CD4-positive, CD25-positive, alpha-beta regulatory T cell (primary cell): ENCODE results near the gene PDC. TPM values are rescaled to one million over a fixed set of nuclear protein-coding genes. Genes with fewer than 3 reads are reported as not detected.
"Not testable (repeated sequence)": the region's sequence is repeated elsewhere in the genome, so short reads cannot be mapped to it uniquely, and the experiment has no call there.

ENCODE experiments used
- ATAC-seq, 2 donors: fragments of 150-1000 bp; cut with Tn5 transposase; one replicate each; pipeline ENCODE4 v1.10.0; 2021; ENCODE audit warnings: low read depth in 2 of 2, moderate number of reproducible peaks in 2 of 2, moderate library complexity in 1 of 2
- DNase-seq, 3 donors: peaks; one replicate each; pipeline versions ENCODE4 v3.0.0 to v3.0.0-alpha.2; 2012 to 2022; ENCODE audit warnings: mixed read lengths in 1 of 3
- H3K27ac ChIP-seq: one replicate; pipeline ENCODE4 v1.7.0; 2013; ENCODE audit warnings: mild to moderate bottlenecking, low read length; ENCODE audit not compliant: insufficient read depth, poor library complexity, severe bottlenecking
- H3K27me3 ChIP-seq: one replicate; pipeline ENCODE4 v1.7.0; 2013; ENCODE audit warnings: low read length; ENCODE audit not compliant: control insufficient read depth, insufficient read depth
- H3K36me3 ChIP-seq: one replicate; pipeline ENCODE4 v1.7.0; 2013; ENCODE audit warnings: mild to moderate bottlenecking, low read length, moderate library complexity; ENCODE audit not compliant: control insufficient read depth, insufficient read depth
- H3K4me1 ChIP-seq: 2 replicates; pipeline ENCODE4 v1.7.0; 2013; ENCODE audit warnings: mild to moderate bottlenecking, low read length; ENCODE audit not compliant: insufficient read depth, control insufficient read depth, poor library complexity, severe bottlenecking
- H3K4me3 ChIP-seq: one replicate; pipeline ENCODE4 v1.7.0; 2013; ENCODE audit warnings: low read depth, mild to moderate bottlenecking, low read length, moderate library complexity
- H3K9me3 ChIP-seq, 2 experiments: 1 replicate in 1 of 2; 2 replicates in 1 of 2; pipeline ENCODE4 v1.7.0; 2013; ENCODE audit warnings: low read length in 2 of 2, mild to moderate bottlenecking in 1 of 2, moderate library complexity in 1 of 2; ENCODE audit not compliant: control insufficient read depth in 2 of 2
- H3K27ac Mint-ChIP-seq, 3 donors: one replicate each; pipeline ENCODE4 v1.8.0; 2020 to 2022; ENCODE audit warnings: mild to moderate bottlenecking in 3 of 3, mixed read lengths in 3 of 3, moderate library complexity in 2 of 3
- H3K27me3 Mint-ChIP-seq: one replicate; pipeline ENCODE4 v1.8.0; 2022; ENCODE audit warnings: mild to moderate bottlenecking, mixed read lengths
- H3K36me3 Mint-ChIP-seq: one replicate; pipeline ENCODE4 v1.8.0; 2020; ENCODE audit warnings: mixed read lengths
- H3K4me1 Mint-ChIP-seq, 4 donors: one replicate each; pipeline ENCODE4 v1.8.0; 2020 to 2022; ENCODE audit warnings: mixed read lengths in 4 of 4, mild to moderate bottlenecking in 1 of 4
- H3K4me3 Mint-ChIP-seq, 4 donors: one replicate each; pipeline ENCODE4 v1.8.0; 2020 to 2022; ENCODE audit warnings: mild to moderate bottlenecking in 4 of 4, mixed read lengths in 4 of 4, moderate library complexity in 3 of 4
- H3K9me3 Mint-ChIP-seq, 7 donors: one replicate each; pipeline ENCODE4 v1.8.0; 2020 to 2022; ENCODE audit warnings: mixed read lengths in 7 of 7, mild to moderate bottlenecking in 3 of 7, moderate library complexity in 2 of 7
- polyA plus RNA-seq, 4 donors: library from polyadenylated mRNA; unstranded; fragments of 300-500 nt; fragmentation: Illumina TruSeq; gene quantifications; one replicate each; pipeline ENCODE4 v1.2.3, GENCODE V29; 2021
- total RNA-seq: library from RNA; stranded (reverse); gene quantifications from one replicate; pipeline ENCODE4 v1.2.3, GENCODE V29; 2022

Gene PDC
- total and polyA plus RNA-seq, 5 donors from 2014 or later: not detected

DNA sequence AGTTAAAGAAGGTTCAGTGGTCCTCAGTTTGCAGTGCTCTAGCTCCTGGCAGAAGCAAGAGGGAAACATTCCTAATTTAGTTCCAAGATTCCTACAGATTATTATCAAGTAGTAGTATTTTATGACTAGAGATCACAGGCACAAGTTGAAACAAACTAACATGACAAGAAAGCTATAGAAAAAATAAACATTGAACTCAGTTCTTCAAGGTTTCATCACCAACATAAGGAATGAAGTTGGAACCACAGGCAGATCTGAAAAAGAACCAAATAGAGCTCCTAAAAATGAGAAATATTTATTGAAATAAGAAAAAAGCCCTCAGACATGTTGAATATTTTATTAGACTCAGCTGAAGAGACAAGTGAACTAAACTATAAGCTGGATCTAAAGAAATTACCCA, 40.6 kb downstream of the PDC start:
- H3K27ac Mint-ChIP-seq: peak overlapping the region; percentile 10 to 89 (median 21)
- H3K36me3 Mint-ChIP-seq: peaks cover 18% of the 10 kb centered on the region
- ATAC-seq: no peak
- Histone ChIP-seq H3K4me1 (peaks cover 3% of the 10 kb centered on the region), H3K36me3 (peaks cover 21% of the 10 kb centered on the region), H3K4me3 (peak overlapping the region; percentile 45), H3K27ac (peak overlapping the region; percentile 58), H3K9me3 (no peaks in the 10 kb centered on the region), H3K27me3 (no peaks in the 10 kb centered on the region)
- no peaks in the 10 kb centered on the region for H3K27me3 Mint-ChIP-seq
- H3K4me1 Mint-ChIP-seq: peaks cover 11 to 20% (median 15%) of the 10 kb centered on the region in 4 donors
- H3K9me3 Mint-ChIP-seq: peaks cover 0 to 2% (median 0%) of the 10 kb centered on the region in 7 donors
- H3K4me3 Mint-ChIP-seq: peak overlapping the region in 2 of 4 donors; percentile 7 to 33
- no peak for DNase-seq

DNA sequence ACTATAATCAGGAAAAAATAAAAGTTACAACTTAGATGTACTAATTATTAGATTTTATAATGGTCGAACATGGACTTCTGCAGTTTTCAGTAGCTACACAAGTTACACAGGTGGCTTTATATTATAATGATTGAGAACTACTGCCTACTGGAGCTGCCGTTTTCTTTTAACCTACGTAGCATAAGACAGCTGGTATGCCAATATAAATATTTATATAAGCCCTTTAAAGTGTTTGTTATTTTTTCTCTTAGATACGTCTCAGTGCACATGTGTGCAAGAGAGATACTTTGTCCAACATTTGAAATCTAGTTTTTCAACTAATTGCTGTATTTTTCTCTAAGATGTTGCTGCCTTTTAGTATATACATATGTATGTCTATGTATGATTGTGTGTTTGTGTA, 42.4 kb downstream of the PDC start:
- Mint-ChIP-seq H3K27me3 (no peaks in the 10 kb centered on the region), H3K4me3 (no peak overlapping the region), H3K9me3 (no peaks in the 10 kb centered on the region), H3K36me3 (peaks cover 23% of the 10 kb centered on the region), H3K27ac (no peak overlapping the region), H3K4me1 (peaks cover 11 to 20% (median 15%) of the 10 kb centered on the region in 4 donors)
- no peak for DNase-seq
- no peak for ATAC-seq
- Histone ChIP-seq H3K9me3 (no peaks in the 10 kb centered on the region), H3K4me3 (no peak overlapping the region), H3K36me3 (peaks cover 21% of the 10 kb centered on the region), H3K4me1 (peaks cover 3% of the 10 kb centered on the region), H3K27ac (no peak overlapping the region), H3K27me3 (no peaks in the 10 kb centered on the region)

DNA sequence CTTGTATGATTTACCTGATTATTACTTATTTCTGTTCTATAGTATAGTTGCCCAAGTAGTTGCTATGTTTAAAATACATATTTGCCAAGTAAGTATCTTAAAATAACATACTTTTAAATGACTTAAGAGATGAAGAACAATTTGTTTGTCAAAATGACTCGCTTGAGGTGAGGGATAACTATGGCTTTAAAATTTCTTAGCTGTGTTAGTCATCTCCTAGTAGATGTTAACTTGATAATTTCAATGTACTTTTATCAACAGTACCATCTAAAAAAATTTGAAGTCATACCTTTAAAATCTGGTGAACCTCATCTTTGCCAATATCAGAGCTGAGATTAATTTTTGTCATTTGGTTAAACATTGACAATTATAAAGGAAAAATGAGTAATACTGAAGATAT, 47.6 kb downstream of the PDC start:
- Mint-ChIP-seq H3K4me1 (peaks cover 0 to 5% (median 0%) of the 10 kb centered on the region in 4 donors), H3K9me3 (no peaks in the 10 kb centered on the region), H3K27ac (no peak overlapping the region), H3K36me3 (peaks cover 11% of the 10 kb centered on the region), H3K4me3 (no peak overlapping the region), H3K27me3 (no peaks in the 10 kb centered on the region)
- Histone ChIP-seq H3K9me3 (no peaks in the 10 kb centered on the region), H3K4me1 (no peaks in the 10 kb centered on the region), H3K27me3 (no peaks in the 10 kb centered on the region), H3K36me3 (peaks cover 35% of the 10 kb centered on the region), H3K4me3 (no peak overlapping the region), H3K27ac (no peak overlapping the region)
- DNase-seq (no peak), ATAC-seq (no peak)

DNA sequence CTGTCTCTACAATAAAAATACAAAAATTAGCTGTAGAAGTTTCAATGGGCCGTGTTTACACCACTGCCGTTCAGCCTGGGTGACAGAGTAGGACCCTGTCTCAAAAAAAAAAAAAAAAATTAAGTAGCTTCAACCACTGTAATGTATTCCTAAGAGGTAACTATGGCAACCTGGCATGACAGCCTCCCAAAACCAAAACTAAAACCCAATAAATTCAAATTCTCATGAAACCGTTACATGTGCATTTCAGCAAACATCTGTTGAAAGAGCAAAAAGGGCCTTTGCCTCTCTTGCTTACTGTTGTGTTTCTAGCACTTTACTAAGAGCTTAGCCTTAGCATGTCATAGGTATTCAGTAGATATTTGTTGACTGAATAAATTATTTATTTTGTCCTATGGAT, 51.8 kb downstream of the PDC start:
- Histone ChIP-seq H3K4me3 (no peak overlapping the region), H3K27me3 (no peaks in the 10 kb centered on the region), H3K27ac (no peak overlapping the region), H3K36me3 (peaks cover 46% of the 10 kb centered on the region), H3K9me3 (no peaks in the 10 kb centered on the region), H3K4me1 (peaks cover 4% of the 10 kb centered on the region)
- Mint-ChIP-seq H3K4me3 (no peak overlapping the region), H3K9me3 (no peaks in the 10 kb centered on the region), H3K27ac (no peak overlapping the region), H3K4me1 (peaks cover 5 to 9% (median 7%) of the 10 kb centered on the region in 4 donors), H3K27me3 (no peaks in the 10 kb centered on the region), H3K36me3 (peaks cover 27% of the 10 kb centered on the region)
- peak in 1 of 3 donors; percentile 39 for DNase-seq
- no peak for ATAC-seq

DNA sequence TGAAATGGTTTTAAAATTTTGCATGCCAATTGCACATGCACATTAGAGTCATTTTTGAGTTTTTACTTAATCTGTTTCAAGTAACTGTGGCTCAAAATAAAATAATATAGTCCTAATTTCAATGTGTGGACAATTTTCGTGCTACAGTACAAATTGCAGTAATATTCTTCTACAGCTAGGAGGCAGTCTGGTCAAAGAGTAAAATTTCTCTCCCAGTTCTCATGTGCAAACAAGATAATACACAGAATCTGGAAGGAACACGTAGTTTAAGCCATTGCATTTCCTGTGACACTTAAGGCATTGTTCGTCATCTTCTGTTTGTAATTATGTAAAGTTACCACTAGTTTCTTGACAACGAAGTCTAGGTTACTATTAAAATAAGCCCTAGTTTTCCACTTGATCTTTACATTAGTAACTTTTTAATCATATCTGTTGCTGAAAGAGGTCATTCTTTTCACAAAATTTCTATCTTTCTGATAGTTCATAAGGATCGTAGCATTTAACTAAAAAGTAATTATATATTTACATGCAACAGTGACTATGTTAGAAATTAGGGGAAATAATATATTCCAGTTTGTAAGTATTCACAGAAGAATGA, 56.4 kb downstream of the PDC start:
- peak in 2 of 3 donors; percentile 67 to 79 for DNase-seq
- Histone ChIP-seq H3K27me3 (no peaks in the 10 kb centered on the region), H3K27ac (peak overlapping the region; percentile 60), H3K9me3 (no peaks in the 10 kb centered on the region), H3K4me3 (peak overlapping the region; percentile 16), H3K36me3 (peaks cover 46% of the 10 kb centered on the region), H3K4me1 (peaks cover 4% of the 10 kb centered on the region)
- no peak overlapping the region for H3K4me3 Mint-ChIP-seq
- H3K36me3 Mint-ChIP-seq: peaks cover 38% of the 10 kb centered on the region
- H3K4me1 Mint-ChIP-seq: peaks cover 7 to 10% (median 9%) of the 10 kb centered on the region in 4 donors
- H3K27me3 Mint-ChIP-seq: no peaks in the 10 kb centered on the region
- no peaks in the 10 kb centered on the region for H3K9me3 Mint-ChIP-seq
- peak; percentile 87 to 93 for ATAC-seq
- peak overlapping the region in 1 of 3 donors; percentile 40 for H3K27ac Mint-ChIP-seq

DNA sequence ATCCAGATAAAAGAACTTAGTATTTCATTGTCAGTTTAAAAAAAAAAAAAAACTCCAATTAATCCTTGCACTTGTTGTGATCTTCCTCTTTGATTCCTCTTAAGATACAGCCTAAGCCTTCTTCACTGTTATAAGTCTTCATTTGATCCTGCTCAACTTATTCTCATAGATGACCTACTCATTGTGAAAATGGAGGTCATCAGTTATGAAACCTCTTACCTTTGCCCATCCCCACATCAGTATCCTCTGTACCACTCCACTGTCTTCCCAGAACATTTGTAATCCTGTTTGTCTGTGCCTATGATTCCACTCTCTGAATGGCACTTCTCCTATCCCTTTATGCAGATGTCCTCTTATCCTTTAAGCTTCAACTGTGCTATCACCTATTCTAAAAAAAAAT, 57.3 kb downstream of the PDC start:
- Histone ChIP-seq H3K27me3 (no peaks in the 10 kb centered on the region), H3K4me3 (no peak overlapping the region), H3K4me1 (peaks cover 4% of the 10 kb centered on the region), H3K9me3 (no peaks in the 10 kb centered on the region), H3K36me3 (peaks cover 49% of the 10 kb centered on the region), H3K27ac (no peak overlapping the region)
- no peaks in the 10 kb centered on the region for H3K27me3 Mint-ChIP-seq
- H3K4me3 Mint-ChIP-seq: no peak overlapping the region
- no peak for DNase-seq
- no peaks in the 10 kb centered on the region for H3K9me3 Mint-ChIP-seq
- peaks cover 41% of the 10 kb centered on the region for H3K36me3 Mint-ChIP-seq
- H3K4me1 Mint-ChIP-seq: peaks cover 7 to 10% (median 9%) of the 10 kb centered on the region in 4 donors
- no peak overlapping the region for H3K27ac Mint-ChIP-seq
- ATAC-seq: no peak

DNA sequence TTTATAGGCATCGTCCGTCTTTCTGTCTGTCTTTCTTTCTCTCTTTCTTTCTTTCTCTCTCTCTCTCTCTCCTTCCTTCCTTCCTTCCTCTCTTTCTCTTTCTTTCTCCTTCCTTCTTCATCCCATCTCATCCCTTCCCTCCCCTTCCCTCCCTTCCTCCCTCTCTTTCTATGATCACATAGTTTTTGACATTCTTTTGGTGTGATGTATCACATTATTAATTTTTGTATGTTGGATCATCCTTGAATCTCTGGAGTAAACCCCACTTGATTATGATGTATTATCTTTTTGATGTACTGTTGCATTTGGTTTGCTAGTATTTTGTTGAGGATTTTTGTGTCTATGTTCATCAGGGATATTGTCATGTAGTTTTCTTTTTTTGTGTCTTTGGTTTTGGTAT, 59.5 kb downstream of the PDC start:
- ATAC-seq, H3K27ac ChIP-seq, DNase-seq, H3K9me3 ChIP-seq, H3K9me3 Mint-ChIP-seq, H3K4me3 ChIP-seq, H3K27me3 ChIP-seq, H3K4me1 ChIP-seq, H3K4me1 Mint-ChIP-seq, H3K4me3 Mint-ChIP-seq, H3K27me3 Mint-ChIP-seq: not testable (repeated sequence)
- H3K36me3 ChIP-seq: peaks cover 49% of the 10 kb centered on the region
- Mint-ChIP-seq H3K27ac (peak overlapping the region in 2 of 3 donors; percentile 49 to 57), H3K36me3 (peaks cover 29% of the 10 kb centered on the region)
